Activated gamma-delta T cell treated with anti-CD3 and anti-CD28 coated beads, Interleukin-2, amount 50 U/mL, for 16 hours (primary cell): ENCODE data around the gene WEE2.

Experiments
- DNase-seq: peaks from one replicate; pipeline ENCODE4 v3.0.0-alpha.2; 2020; ENCODE audit warnings: low read depth

Gene WEE2

GRCh38 chr7:141691540-141691939, 16.6 kb upstream of the WEE2 start:
- no peak for DNase-seq

- DNase-seq = no peak
Measured at GRCh38 chr7:141691961-141692360, 16.2 kb upstream of the WEE2 start.

- DNase-seq = no peak
Measured at GRCh38 chr7:141693082-141693481, 15.1 kb upstream of the WEE2 start.

- DNase-seq = no peak
Measured at GRCh38 chr7:141695803-141696289, 12.3 kb upstream of the WEE2 start.

GRCh38 chr7:141696348-141696747, 11.8 kb upstream of the WEE2 start:
- no peak for DNase-seq

- no peak for DNase-seq
Measured at GRCh38 chr7:141697211-141697871, 10.8 kb upstream of the WEE2 start.

- no peak for DNase-seq
Measured at GRCh38 chr7:141698247-141699015, 9.7 kb upstream of the WEE2 start.

GRCh38 chr7:141699860-141700259, 8.3 kb upstream of the WEE2 start:
- DNase-seq = no peak

- DNase-seq = no peak
Measured at GRCh38 chr7:141700296-141700847, 7.8 kb upstream of the WEE2 start.

- DNase-seq = no peak
Measured at GRCh38 chr7:141700848-141701371, 7.2 kb upstream of the WEE2 start.

- peak; percentile 71 for DNase-seq
Measured at GRCh38 chr7:141701489-141702046, 6.6 kb upstream of the WEE2 start.

- DNase-seq = peak; percentile 31
Measured at GRCh38 chr7:141702047-141702567, 6.0 kb upstream of the WEE2 start, which contains the start of gene DENND11. Gene DENND11 (minus strand): TSS chr7:141702166. CDS start chr7:141702153, 13 bp downstream.

- DNase-seq = no peak
Measured at GRCh38 chr7:141702892-141703291, 5.3 kb upstream of the WEE2 start.

GRCh38 chr7:141704112-141704511, 4.0 kb upstream of the WEE2 start:
- no peak for DNase-seq

GRCh38 chr7:141704741-141705140, 3.4 kb upstream of the WEE2 start:
- DNase-seq = no peak

GRCh38 chr7:141706239-141707064, 1.7 kb upstream of the WEE2 start:
- no peak for DNase-seq

GRCh38 chr7:141709318-141709717, 1.2 kb downstream of the WEE2 start:
- DNase-seq = no peak

GRCh38 chr7:141709749-141710148, 1.6 kb downstream of the WEE2 start:
- DNase-seq = no peak

GRCh38 chr7:141710301-141710700, 2.1 kb downstream of the WEE2 start:
- no peak for DNase-seq

- no peak for DNase-seq
Measured at GRCh38 chr7:141712603-141713255, 4.6 kb downstream of the WEE2 start.

GRCh38 chr7:141713890-141714289, 5.7 kb downstream of the WEE2 start:
- no peak for DNase-seq
